ENCODE results near the gene P2RY8.
"Not testable (repeated sequence)": the region's sequence is repeated elsewhere in the genome, so short reads cannot be mapped to it uniquely, and the experiment has no call there.

Gene P2RY8

GRCh38 chrX:1486749-1487361, 50.1 kb downstream of the P2RY8 start:
- no peak for DNase-seq (ENCODE audit: low spot score)

GRCh38 chrX:1486177-1486576, 50.8 kb downstream of the P2RY8 start:
- DNase-seq (ENCODE audit: low spot score): no peak

- no peak for DNase-seq (ENCODE audit: low spot score)
These were observed 52.0 kb downstream of the P2RY8 start for GRCh38 chrX:1485033-1485432.

GRCh38 chrX:1484638-1485019, 52.4 kb downstream of the P2RY8 start:
- no peak for DNase-seq (ENCODE audit: low spot score)

GRCh38 chrX:1483843-1484637, 52.9 kb downstream of the P2RY8 start:
- no peak for DNase-seq (ENCODE audit: low spot score)

- DNase-seq (ENCODE audit: low spot score): not testable (repeated sequence)
These were observed 54.5 kb downstream of the P2RY8 start for GRCh38 chrX:1482530-1482928.

- DNase-seq (ENCODE audit: low spot score): peak; percentile 56
These were observed 55.1 kb downstream of the P2RY8 start for GRCh38 chrX:1481636-1482529.

GRCh38 chrX:1480082-1480785, 56.8 kb downstream of the P2RY8 start:
- DNase-seq (ENCODE audit: low spot score): no peak

- no peak for DNase-seq (ENCODE audit: low spot score)
These were observed 59.1 kb downstream of the P2RY8 start for GRCh38 chrX:1477801-1478458.

- no peak for DNase-seq (ENCODE audit: low spot score)
These were observed 59.8 kb downstream of the P2RY8 start for GRCh38 chrX:1477229-1477628.

- no peak for DNase-seq (ENCODE audit: low spot score)
These were observed 60.3 kb downstream of the P2RY8 start for GRCh38 chrX:1476682-1477081.

- no peak for DNase-seq (ENCODE audit: low spot score)
These were observed 61.1 kb downstream of the P2RY8 start for GRCh38 chrX:1475881-1476280.

GRCh38 chrX:1475481-1475880, 61.5 kb downstream of the P2RY8 start:
- DNase-seq (ENCODE audit: low spot score): no peak

- not testable (repeated sequence) for DNase-seq (ENCODE audit: low spot score)
These were observed 62.4 kb downstream of the P2RY8 start for GRCh38 chrX:1474593-1474992.

GRCh38 chrX:1472975-1473374, 64.0 kb downstream of the P2RY8 start:
- no peak for DNase-seq (ENCODE audit: low spot score)

GRCh38 chrX:1468250-1468772, 68.7 kb downstream of the P2RY8 start:
- peak; percentile 51 for DNase-seq (ENCODE audit: low spot score)

GRCh38 chrX:1466971-1467561, 69.9 kb downstream of the P2RY8 start:
- no peak for DNase-seq (ENCODE audit: low spot score)

- DNase-seq (ENCODE audit: low spot score): no peak
These were observed 70.7 kb downstream of the P2RY8 start for GRCh38 chrX:1466232-1466661.

GRCh38 chrX:1465286-1466231, 71.4 kb downstream of the P2RY8 start:
- DNase-seq (ENCODE audit: low spot score): no peak

- no peak for DNase-seq (ENCODE audit: low spot score)
These were observed 72.1 kb downstream of the P2RY8 start for GRCh38 chrX:1464971-1465285.
